GM18873 (cell line): Measurements from ENCODE around the gene CBX7.
"Not testable (repeated sequence)": the region's sequence is repeated elsewhere in the genome, so short reads cannot be mapped to it uniquely, and the experiment has no call there.

Source experiments
- ATAC-seq: cut with Tn5 transposase; IDR thresholded peaks from one replicate; pipeline ENCODE4 v1.9.1; 2021; ENCODE audit warnings: mild to moderate bottlenecking, moderate library complexity, moderate number of reproducible peaks; ENCODE audit not compliant: unreplicated experiment, low FRiP score

Gene CBX7

GRCh38 chr22:39174498-39175352 lies 22.2 kb upstream of the CBX7 start:
- no peak for ATAC-seq

- ATAC-seq, result no peak
These were observed 21.5 kb upstream of the CBX7 start for GRCh38 chr22:39173787-39174497.

- no peak for ATAC-seq
These were observed 20.7 kb upstream of the CBX7 start for GRCh38 chr22:39173050-39173706.

- ATAC-seq, result not testable (repeated sequence)
These were observed 20.0 kb upstream of the CBX7 start for GRCh38 chr22:39172265-39173049.

- no peak for ATAC-seq
These were observed 19.3 kb upstream of the CBX7 start for GRCh38 chr22:39171623-39172264.

GRCh38 chr22:39170825-39171622 lies 18.5 kb upstream of the CBX7 start:
- no peak for ATAC-seq

GRCh38 chr22:39169797-39170466 lies 17.5 kb upstream of the CBX7 start:
- ATAC-seq, result no peak

GRCh38 chr22:39166547-39166946 lies 14.1 kb upstream of the CBX7 start:
- no peak for ATAC-seq

GRCh38 chr22:39156093-39156492 lies 3.6 kb upstream of the CBX7 start:
- not testable (repeated sequence) for ATAC-seq

- ATAC-seq, result no peak
These were observed 2.9 kb upstream of the CBX7 start for GRCh38 chr22:39155421-39155820.

- peak; percentile 3 for ATAC-seq
These were observed 789 bp upstream of the CBX7 start for GRCh38 chr22:39153220-39153717.

- ATAC-seq, result no peak
These were observed 413 bp downstream of the CBX7 start for GRCh38 chr22:39152024-39152510.

- no peak for ATAC-seq
These were observed 1.0 kb downstream of the CBX7 start for GRCh38 chr22:39151329-39151975.

GRCh38 chr22:39150848-39151215 lies 1.6 kb downstream of the CBX7 start:
- no peak for ATAC-seq

GRCh38 chr22:39149915-39150847 lies 2.3 kb downstream of the CBX7 start:
- no peak for ATAC-seq

GRCh38 chr22:39148727-39149535 lies 3.5 kb downstream of the CBX7 start:
- no peak for ATAC-seq
